Type B pancreatic cell (in vitro differentiated cells): ENCODE results near the gene HNRNPLL. TPM values are rescaled to one million over a fixed set of nuclear protein-coding genes. Genes with fewer than 3 reads are reported as not detected.
"Not testable (repeated sequence)": the region's sequence is repeated elsewhere in the genome, so short reads cannot be mapped to it uniquely, and the experiment has no call there.

ENCODE experiments used
- DNase-seq: peaks from one replicate; pipeline ENCODE4 v3.0.0; 2021; ENCODE audit warnings: mixed read lengths; ENCODE audit not compliant: unreplicated experiment; ENCODE audit errors: extremely low spot score
- H3K27ac Mint-ChIP-seq: 2 replicates; pipeline ENCODE4 v1.8.0; 2021; ENCODE audit warnings: mild to moderate bottlenecking, mixed read lengths
- H3K27me3 Mint-ChIP-seq: 2 replicates; pipeline ENCODE4 v1.8.0; 2021; ENCODE audit warnings: mixed read lengths
- H3K36me3 Mint-ChIP-seq: 2 replicates; pipeline ENCODE4 v1.8.0; 2021; ENCODE audit warnings: mixed read lengths
- H3K4me1 Mint-ChIP-seq: one replicate; pipeline ENCODE4 v1.8.0; 2021; ENCODE audit warnings: mixed read lengths; ENCODE audit not compliant: unreplicated experiment
- H3K4me3 Mint-ChIP-seq: 2 replicates; pipeline ENCODE4 v1.8.0; 2021; ENCODE audit warnings: mild to moderate bottlenecking, mixed read lengths
- H3K9me3 Mint-ChIP-seq: 2 replicates; pipeline ENCODE4 v1.8.0; 2021; ENCODE audit warnings: mixed read lengths
- total RNA-seq: library from RNA; stranded (reverse); gene quantifications from 2 replicates; pipeline ENCODE4 v1.2.1, GENCODE V29; 2021; ENCODE audit warnings: low replicate concordance
- TF ChIP-seq, protein P1 (sequence below): fragments of 200-600 bp; sonication (generic); conservative IDR thresholded peaks from 2 replicates; pipeline ENCODE4 v1.5.0; 2021; ENCODE audit warnings: antibody characterized with exemption, mild to moderate bottlenecking

HNRNPLL gene
- total RNA-seq, 1 donor from 2014 or later = 72.3 TPM

DNA sequence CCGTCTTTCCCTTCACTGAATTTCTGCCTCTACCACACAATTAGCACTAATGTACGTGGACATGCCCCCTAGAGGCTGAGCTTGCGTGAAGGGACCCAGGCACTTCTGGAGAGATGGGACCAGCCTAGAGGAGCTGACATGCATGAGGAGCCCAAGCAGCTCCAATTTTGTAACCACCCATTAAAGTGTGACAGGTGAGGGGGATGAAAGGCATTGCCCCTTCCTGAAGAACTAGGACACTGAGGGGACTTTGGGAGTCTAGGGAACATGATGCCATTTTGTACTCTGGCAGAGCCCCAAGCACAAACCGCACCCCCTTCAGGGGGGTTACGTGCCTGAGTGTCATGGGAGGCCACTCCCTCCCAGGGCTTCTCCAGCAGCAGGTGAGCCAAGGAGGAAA lies 63.6 kb downstream of the HNRNPLL start:
- H3K9me3 Mint-ChIP-seq = no peaks in the 10 kb centered on the region
- H3K4me3 Mint-ChIP-seq = no peak overlapping the region
- H3K36me3 Mint-ChIP-seq = no peaks in the 10 kb centered on the region
- H3K4me1 Mint-ChIP-seq = peaks cover 14% of the 10 kb centered on the region
- no peak overlapping the region for H3K27ac Mint-ChIP-seq
- DNase-seq = no peak
- TF ChIP-seq, protein P1, sequence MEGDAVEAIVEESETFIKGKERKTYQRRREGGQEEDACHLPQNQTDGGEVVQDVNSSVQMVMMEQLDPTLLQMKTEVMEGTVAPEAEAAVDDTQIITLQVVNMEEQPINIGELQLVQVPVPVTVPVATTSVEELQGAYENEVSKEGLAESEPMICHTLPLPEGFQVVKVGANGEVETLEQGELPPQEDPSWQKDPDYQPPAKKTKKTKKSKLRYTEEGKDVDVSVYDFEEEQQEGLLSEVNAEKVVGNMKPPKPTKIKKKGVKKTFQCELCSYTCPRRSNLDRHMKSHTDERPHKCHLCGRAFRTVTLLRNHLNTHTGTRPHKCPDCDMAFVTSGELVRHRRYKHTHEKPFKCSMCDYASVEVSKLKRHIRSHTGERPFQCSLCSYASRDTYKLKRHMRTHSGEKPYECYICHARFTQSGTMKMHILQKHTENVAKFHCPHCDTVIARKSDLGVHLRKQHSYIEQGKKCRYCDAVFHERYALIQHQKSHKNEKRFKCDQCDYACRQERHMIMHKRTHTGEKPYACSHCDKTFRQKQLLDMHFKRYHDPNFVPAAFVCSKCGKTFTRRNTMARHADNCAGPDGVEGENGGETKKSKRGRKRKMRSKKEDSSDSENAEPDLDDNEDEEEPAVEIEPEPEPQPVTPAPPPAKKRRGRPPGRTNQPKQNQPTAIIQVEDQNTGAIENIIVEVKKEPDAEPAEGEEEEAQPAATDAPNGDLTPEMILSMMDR = no peak
- H3K27me3 Mint-ChIP-seq = peaks cover 19% of the 10 kb centered on the region

DNA sequence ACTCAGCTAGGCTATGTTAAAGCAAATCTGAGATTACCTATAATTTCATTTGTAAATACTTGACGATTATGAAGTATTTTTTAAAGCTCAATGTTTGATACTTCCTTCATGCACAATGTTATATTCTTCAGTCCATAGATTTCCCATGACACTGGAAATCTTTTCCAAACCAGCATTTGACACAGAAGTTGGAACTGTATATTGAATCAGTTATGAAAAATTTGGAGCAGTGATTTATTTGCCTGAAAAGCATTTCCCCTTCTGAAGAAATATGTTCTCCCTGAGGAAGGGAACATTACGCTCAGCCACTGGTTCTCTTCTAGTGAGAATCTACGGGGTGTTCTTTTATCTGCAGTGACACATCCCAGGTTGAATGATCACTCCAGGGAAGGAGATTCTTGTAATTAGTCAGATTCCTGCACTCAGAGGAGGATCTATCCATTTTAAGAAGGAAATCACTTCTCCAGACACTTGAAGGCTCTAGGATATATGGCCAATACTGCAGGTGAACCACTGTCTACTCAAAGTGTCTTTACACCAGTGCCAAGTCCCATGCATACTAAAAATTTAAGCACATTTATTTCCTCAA lies 64.7 kb downstream of the HNRNPLL start:
- H3K9me3 Mint-ChIP-seq = no peaks in the 10 kb centered on the region
- H3K4me3 Mint-ChIP-seq = peak overlapping the region; percentile 33
- TF ChIP-seq, protein P1 = no peak
- no peak for DNase-seq
- no peak overlapping the region for H3K27ac Mint-ChIP-seq
- H3K4me1 Mint-ChIP-seq = peaks cover 13% of the 10 kb centered on the region
- H3K27me3 Mint-ChIP-seq = peaks cover 29% of the 10 kb centered on the region
- H3K36me3 Mint-ChIP-seq = no peaks in the 10 kb centered on the region

DNA sequence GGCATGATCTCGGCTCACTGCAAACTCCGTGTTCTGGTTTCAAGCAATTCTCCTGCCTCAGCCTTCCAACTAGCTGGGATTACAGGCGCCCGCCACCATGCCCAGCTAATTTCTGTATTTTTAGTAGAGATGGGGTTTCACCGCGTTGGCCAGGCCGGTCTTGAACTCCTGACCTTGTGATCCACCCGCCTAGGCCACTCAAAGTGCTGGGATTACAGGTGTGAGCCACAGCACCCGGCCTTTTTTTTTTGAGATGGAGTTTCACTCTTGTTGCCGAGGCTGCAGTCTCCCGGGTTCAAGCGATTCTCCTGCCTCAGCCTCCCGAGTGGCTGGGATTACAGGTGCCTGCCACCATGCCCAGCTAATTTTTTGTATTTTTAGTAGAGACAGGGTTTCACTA lies 65.4 kb downstream of the HNRNPLL start:
- not testable (repeated sequence) for DNase-seq, H3K9me3 Mint-ChIP-seq, H3K4me1 Mint-ChIP-seq, H3K27ac Mint-ChIP-seq, H3K36me3 Mint-ChIP-seq, H3K4me3 Mint-ChIP-seq
- peaks cover 34% of the 10 kb centered on the region for H3K27me3 Mint-ChIP-seq

DNA sequence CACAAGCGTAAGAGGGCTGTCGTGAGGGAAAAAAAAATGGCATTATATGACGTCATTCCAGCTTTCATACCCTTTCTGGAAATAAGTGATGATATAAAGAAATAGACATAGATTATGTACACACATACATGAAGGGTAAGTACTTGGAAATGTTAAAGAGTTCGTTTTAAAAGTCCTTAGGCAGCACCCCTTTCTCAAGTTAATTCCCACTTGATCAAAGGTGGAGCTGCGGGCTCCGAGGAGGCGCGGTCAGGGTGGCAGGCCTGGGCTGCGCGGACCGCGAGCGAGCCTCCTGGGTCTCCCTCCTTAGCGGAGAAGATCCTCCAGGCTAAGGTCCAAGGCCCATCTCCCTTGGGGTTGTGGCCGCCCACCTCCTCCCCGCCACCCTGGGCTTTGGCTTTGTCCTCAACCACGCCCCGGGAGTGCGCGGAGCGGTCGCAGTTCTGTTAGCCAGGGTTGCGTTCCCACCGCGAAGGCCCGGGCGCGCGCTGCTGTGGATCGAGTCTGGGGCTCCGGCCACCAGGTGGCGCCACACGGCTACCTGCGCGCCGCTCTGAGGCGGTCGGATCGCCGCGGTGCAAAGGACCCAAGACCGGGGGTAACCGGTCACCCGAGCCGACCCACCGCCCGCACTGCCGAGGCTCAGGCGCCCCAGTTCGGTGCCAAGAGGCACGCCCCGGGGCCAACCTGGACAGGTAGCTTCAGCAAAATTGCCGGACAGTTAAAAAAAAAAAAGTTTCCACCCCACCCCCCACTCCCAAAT lies 66.8 kb downstream of the HNRNPLL start:
- no peaks in the 10 kb centered on the region for H3K36me3 Mint-ChIP-seq
- H3K4me1 Mint-ChIP-seq = peaks cover 6% of the 10 kb centered on the region
- TF ChIP-seq, protein P1 = peak; percentile 99
- no peaks in the 10 kb centered on the region for H3K9me3 Mint-ChIP-seq
- H3K4me3 Mint-ChIP-seq = peak overlapping the region; percentile 77
- peak overlapping the region; percentile 8 for H3K27ac Mint-ChIP-seq
- peak; percentile 90 for DNase-seq
- peaks cover 35% of the 10 kb centered on the region for H3K27me3 Mint-ChIP-seq

DNA sequence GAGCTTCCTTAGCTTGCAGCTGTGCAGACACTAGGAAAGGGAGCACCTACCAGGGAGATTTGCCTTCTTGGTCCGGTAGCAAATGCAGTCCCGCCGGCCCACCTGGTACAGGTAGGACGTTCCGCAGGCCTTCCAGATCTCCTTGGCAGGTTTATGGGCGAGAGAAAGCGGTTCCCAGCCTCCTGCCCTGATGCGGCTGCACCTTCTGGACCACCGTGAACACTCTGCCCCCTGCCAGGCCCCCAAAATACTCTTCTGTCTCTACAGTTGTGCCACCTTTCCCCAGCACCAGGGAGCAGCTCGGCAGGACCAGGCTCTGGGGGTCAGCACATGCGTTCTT lies 67.4 kb downstream of the HNRNPLL start:
- Mint-ChIP-seq H3K27ac (peak overlapping the region; percentile 8), H3K4me3 (peak overlapping the region; percentile 75), H3K9me3 (no peaks in the 10 kb centered on the region), H3K27me3 (peaks cover 35% of the 10 kb centered on the region), H3K36me3 (no peaks in the 10 kb centered on the region), H3K4me1 (peaks cover 6% of the 10 kb centered on the region)
- DNase-seq = no peak
- TF ChIP-seq, protein P1 = no peak

DNA sequence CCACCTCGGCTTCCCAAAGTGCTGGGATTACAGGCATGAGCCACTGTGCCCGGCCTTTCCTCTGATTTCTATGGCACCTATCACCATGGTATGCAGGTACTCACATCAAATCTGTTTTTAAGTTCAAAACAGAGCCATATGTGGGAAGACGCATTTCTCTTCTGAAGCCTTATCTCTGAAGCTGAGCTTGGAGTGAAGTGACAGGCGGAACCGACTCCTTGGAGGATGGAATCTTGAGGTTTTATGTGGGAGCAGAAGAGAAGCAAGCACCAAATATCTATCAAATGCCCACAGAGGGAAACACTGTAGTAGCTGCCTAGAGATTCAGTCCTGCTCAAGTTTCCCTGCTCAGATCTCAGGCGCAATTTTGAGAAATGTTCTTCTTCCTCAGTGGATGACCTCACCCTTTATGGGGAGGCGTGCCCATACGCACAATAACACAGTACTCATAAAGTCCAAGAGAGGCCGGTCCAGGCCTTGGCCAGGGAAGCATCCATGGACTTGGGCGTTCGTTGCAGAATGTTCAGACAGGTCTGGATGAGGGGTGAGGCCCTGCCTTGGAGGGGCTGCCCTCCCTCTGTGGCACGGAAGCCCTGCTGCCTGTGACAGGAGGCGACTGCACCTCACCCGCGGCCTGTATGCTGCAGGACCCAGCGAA lies 67.9 kb downstream of the HNRNPLL start:
- TF ChIP-seq, protein P1 = no peak
- H3K27me3 Mint-ChIP-seq = peaks cover 35% of the 10 kb centered on the region
- no peaks in the 10 kb centered on the region for H3K36me3 Mint-ChIP-seq
- H3K9me3 Mint-ChIP-seq = no peaks in the 10 kb centered on the region
- H3K27ac Mint-ChIP-seq = no peak overlapping the region
- DNase-seq = no peak
- H3K4me3 Mint-ChIP-seq = no peak overlapping the region
- H3K4me1 Mint-ChIP-seq = peaks cover 6% of the 10 kb centered on the region
